ENCODE results near the gene ACKR4.
"Not testable (repeated sequence)": the region's sequence is repeated elsewhere in the genome, so short reads cannot be mapped to it uniquely, and the experiment has no call there.

DNA sequence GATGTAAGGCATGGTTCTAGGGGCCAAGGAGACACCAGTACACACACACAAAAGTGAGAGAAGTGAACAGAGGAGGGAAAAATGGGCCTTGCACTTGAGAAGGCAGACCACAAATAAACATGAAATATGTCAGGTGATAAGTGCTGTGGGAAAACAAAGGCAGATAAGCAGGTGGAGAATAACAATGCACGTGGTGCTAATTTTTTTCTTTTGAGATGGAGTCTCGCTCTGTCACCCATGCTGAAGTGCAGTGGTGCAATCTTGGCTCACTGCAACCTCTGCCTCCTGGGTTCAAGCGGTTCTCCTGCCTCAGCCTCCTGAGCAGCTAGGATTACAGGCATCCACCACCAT lies 41.1 kb upstream of the ACKR4 start:
- TF ChIP-seq, protein P1, sequence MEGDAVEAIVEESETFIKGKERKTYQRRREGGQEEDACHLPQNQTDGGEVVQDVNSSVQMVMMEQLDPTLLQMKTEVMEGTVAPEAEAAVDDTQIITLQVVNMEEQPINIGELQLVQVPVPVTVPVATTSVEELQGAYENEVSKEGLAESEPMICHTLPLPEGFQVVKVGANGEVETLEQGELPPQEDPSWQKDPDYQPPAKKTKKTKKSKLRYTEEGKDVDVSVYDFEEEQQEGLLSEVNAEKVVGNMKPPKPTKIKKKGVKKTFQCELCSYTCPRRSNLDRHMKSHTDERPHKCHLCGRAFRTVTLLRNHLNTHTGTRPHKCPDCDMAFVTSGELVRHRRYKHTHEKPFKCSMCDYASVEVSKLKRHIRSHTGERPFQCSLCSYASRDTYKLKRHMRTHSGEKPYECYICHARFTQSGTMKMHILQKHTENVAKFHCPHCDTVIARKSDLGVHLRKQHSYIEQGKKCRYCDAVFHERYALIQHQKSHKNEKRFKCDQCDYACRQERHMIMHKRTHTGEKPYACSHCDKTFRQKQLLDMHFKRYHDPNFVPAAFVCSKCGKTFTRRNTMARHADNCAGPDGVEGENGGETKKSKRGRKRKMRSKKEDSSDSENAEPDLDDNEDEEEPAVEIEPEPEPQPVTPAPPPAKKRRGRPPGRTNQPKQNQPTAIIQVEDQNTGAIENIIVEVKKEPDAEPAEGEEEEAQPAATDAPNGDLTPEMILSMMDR (IDR thresholded peaks at IDR 0.05; ENCODE audit: borderline replicate concordance, extremely low read depth, low read length, poor library complexity, severe bottlenecking), result not testable (repeated sequence)
- TF ChIP-seq EZH2 (IDR thresholded peaks at IDR 0.05; ENCODE audit: borderline replicate concordance, low read depth, low read length, severe bottlenecking), result not testable (repeated sequence)

All from DND-41 (cell line).